GM23338 (cell line): ENCODE measurements around the gene TRIM44. TPM values are rescaled to one million over a fixed set of nuclear protein-coding genes. Genes with fewer than 3 reads are reported as not detected.
A peak's percentile ranks its signal among the peaks of the same experiment; 100 is the strongest.

Source experiments
- ATAC-seq: fragments of 200-7000 bp; cut with Tn5 transposase; 3 replicates; pipeline ENCODE4 v1.9.1; 2020
- DNase-seq: peaks from one replicate; pipeline ENCODE4 v3.0.0-alpha.2; 2015; ENCODE audit warnings: low spot score
- H2AFZ ChIP-seq: fragments of 200-600 bp; sonication (generic); 2 replicates; pipeline ENCODE4 v1.8.0; 2016; ENCODE audit warnings: antibody characterized with exemption, mild to moderate bottlenecking, moderate library complexity
- H3F3A ChIP-seq: fragments of 200-600 bp; sonication (generic); replicated peaks from 2 replicates; pipeline ENCODE4 v1.8.0; 2017; ENCODE audit warnings: antibody characterized with exemption, mixed run types, low read depth
- H3K27ac ChIP-seq: fragments of 200-600 bp; sonication (generic); 2 replicates; pipeline ENCODE4 v1.6.1; 2016; ENCODE audit warnings: low read depth
- H3K27me3 ChIP-seq: fragments of 200-600 bp; sonication (generic); 2 replicates; pipeline ENCODE4 v1.8.0; 2016; ENCODE audit warnings: mild to moderate bottlenecking, mixed run types, moderate library complexity; ENCODE audit not compliant: insufficient read depth
- H3K36me3 ChIP-seq: fragments of 200-600 bp; sonication (generic); 2 replicates; pipeline ENCODE4 v1.8.0; 2016; ENCODE audit warnings: mild to moderate bottlenecking; ENCODE audit not compliant: insufficient read depth
- H3K4me1 ChIP-seq: fragments of 200-600 bp; sonication (generic); 2 replicates; pipeline ENCODE4 v1.8.0; 2016; ENCODE audit warnings: mild to moderate bottlenecking, moderate library complexity; ENCODE audit not compliant: insufficient read depth
- H3K4me2 ChIP-seq: fragments of 200-600 bp; sonication (generic); 2 replicates; pipeline ENCODE4 v1.7.1; 2017; ENCODE audit warnings: mixed run types
- H3K4me3 ChIP-seq: fragments of 200-600 bp; sonication (generic); 2 replicates; pipeline ENCODE4 v1.6.1; 2016; ENCODE audit warnings: mixed run types
- H3K79me2 ChIP-seq: fragments of 200-600 bp; sonication (generic); replicated peaks from 2 replicates; pipeline ENCODE4 v1.8.0; 2017; ENCODE audit warnings: mild to moderate bottlenecking; ENCODE audit not compliant: insufficient read depth
- H3K9me2 ChIP-seq: fragments of 200-600 bp; sonication (generic); 2 replicates; pipeline ENCODE4 v1.8.0; 2017; ENCODE audit not compliant: insufficient read depth
- H4K20me1 ChIP-seq: fragments of 200-600 bp; sonication (generic); replicated peaks from 2 replicates; pipeline ENCODE4 v1.8.0; 2017; ENCODE audit warnings: mild to moderate bottlenecking; ENCODE audit not compliant: insufficient read depth
- H3K27ac Mint-ChIP-seq: 2 replicates; pipeline ENCODE4 v1.8.0; 2020; ENCODE audit warnings: inconsistent platforms, mild to moderate bottlenecking, moderate library complexity, mixed read lengths
- H3K27me3 Mint-ChIP-seq: 3 replicates; pipeline ENCODE4 v1.8.0; 2022; ENCODE audit warnings: low read depth, mild to moderate bottlenecking, moderate library complexity, mixed read lengths, inconsistent platforms; ENCODE audit not compliant: insufficient read depth, poor library complexity
- H3K36me3 Mint-ChIP-seq: 3 replicates; pipeline ENCODE4 v1.8.0; 2021; ENCODE audit warnings: low read depth, mild to moderate bottlenecking, inconsistent platforms, moderate library complexity, mixed read lengths
- H3K4me1 Mint-ChIP-seq: 3 replicates; pipeline ENCODE4 v1.8.0; 2020; ENCODE audit warnings: mild to moderate bottlenecking, inconsistent platforms, mixed read lengths
- H3K4me3 Mint-ChIP-seq: 3 replicates; pipeline ENCODE4 v1.8.0; 2021; ENCODE audit warnings: moderate library complexity, mild to moderate bottlenecking, inconsistent platforms, mixed read lengths
- H3K9me3 Mint-ChIP-seq: 3 replicates; pipeline ENCODE4 v1.8.0; 2020; ENCODE audit warnings: moderate library complexity, mild to moderate bottlenecking, inconsistent platforms, mixed read lengths
- CTCF ChIP-seq, 2 experiments: fragments of 200-600 bp in 1 of 2; sonication (generic) in 1 of 2; conservative IDR thresholded peaks; 2 replicates each; pipeline versions ENCODE4 v1.5.1 to v1.6.1; 2016 to 2017; ENCODE audit warnings: antibody characterized with exemption in 2 of 2, low read depth in 2 of 2, mild to moderate bottlenecking in 2 of 2, moderate library complexity in 1 of 2
- NANOG ChIP-seq: IDR thresholded peaks from 2 replicates; pipeline ENCODE4 v1.6.1; 2016; ENCODE audit warnings: antibody characterized with exemption, borderline replicate concordance
- POLR2AphosphoS5 ChIP-seq: IDR thresholded peaks from 2 replicates; pipeline ENCODE4 v1.6.1; 2016; ENCODE audit warnings: antibody characterized with exemption, low read depth
- ZNF462 ChIP-seq: fragments of 250-450 bp; sonication (Bioruptor Pico); IDR thresholded peaks from 2 replicates; pipeline ENCODE4 v1.5.0; 2020; ENCODE audit warnings: mild to moderate bottlenecking, moderate library complexity
- polyA plus RNA-seq: library from polyadenylated mRNA; unstranded; fragments of >200 nt; fragmentation: Nextera tagmentation; extraction: Ambion mirVana; gene quantifications from 2 replicates; pipeline ENCODE4 v1.2.1, GENCODE V29; 2016
- total RNA-seq: library from RNA; depleted of rRNA; stranded (reverse); fragments of >200 nt; shearing (Covaris generic); gene quantifications from 2 replicates; pipeline ENCODE4 v1.2.3, GENCODE V29; 2014

TRIM44 gene
- total and polyA plus RNA-seq, 2 experiments from 2014 or later = 10.3 to 10.4 TPM

- TF ChIP-seq ZNF462 (CRISPR knock-in tag) (no peak), NANOG (no peak), POLR2AphosphoS5 (no peak)
Measured at GRCh38 chr11:35614939-35615569, 47.5 kb upstream of the TRIM44 start (continued).

GRCh38 chr11:35615921-35616900 is 46.4 kb upstream of the TRIM44 start:
- Histone ChIP-seq H3K9me2 (no peaks in the 10 kb centered on the region), H3K27ac (no peak overlapping the region), H3K4me1 (peaks cover 8% of the 10 kb centered on the region), H3K27me3 (peaks cover 36% of the 10 kb centered on the region), H3K79me2 (no peaks in the 10 kb centered on the region), H3K36me3 (no peaks in the 10 kb centered on the region), H4K20me1 (no peaks in the 10 kb centered on the region), H2AFZ (no peak overlapping the region), H3K4me3 (no peak overlapping the region), H3F3A (0 out of 2 replicates have a peak, but pooled peaks cover 2% of the 10 kb centered on the region), H3K4me2 (no peak overlapping the region)
- ATAC-seq = no peak
- no peak overlapping the region for H3K4me3 Mint-ChIP-seq
- no peak for TF ChIP-seq NANOG
- TF ChIP-seq CTCF (conservative IDR thresholded peaks at IDR 0.05; ENCODE audit: low read depth in 2 of 2) = peak; percentile 74 to 95
- DNase-seq = peak; percentile 62
- peaks cover 30% of the 10 kb centered on the region for H3K4me1 Mint-ChIP-seq
- no peak overlapping the region for H3K27ac Mint-ChIP-seq
- peaks cover 13% of the 10 kb centered on the region for H3K36me3 Mint-ChIP-seq
- peaks cover 7% of the 10 kb centered on the region for H3K9me3 Mint-ChIP-seq
- peaks cover 26% of the 10 kb centered on the region for H3K27me3 Mint-ChIP-seq
